Measurements from ENCODE around the gene MICAL2.

The MICAL2 gene

GRCh38 chr11:12130180-12130980, 20.0 kb downstream of the MICAL2 start:
- Mint-ChIP-seq H3K4me1 (ENCODE audit: low read depth in 2 of 2) (peaks cover 28 to 33% of the 10 kb centered on the region in 2 donors), H3K4me3 (no peak overlapping the region), H3K36me3 (ENCODE audit: insufficient read depth) (no peaks in the 10 kb centered on the region), H3K27me3 (no peaks in the 10 kb centered on the region), H3K9me3 (no peaks in the 10 kb centered on the region), H3K27ac (peak overlapping the region; percentile 12 to 59)
- DNase-seq (no peak), ATAC-seq (replicated peaks) (no peak)

GRCh38 chr11:12131943-12132789, 21.8 kb downstream of the MICAL2 start:
- Mint-ChIP-seq H3K36me3 (ENCODE audit: insufficient read depth) (no peaks in the 10 kb centered on the region), H3K27me3 (no peaks in the 10 kb centered on the region), H3K4me1 (ENCODE audit: low read depth in 2 of 2) (peaks cover 21 to 22% of the 10 kb centered on the region in 2 donors), H3K4me3 (no peak overlapping the region), H3K9me3 (no peaks in the 10 kb centered on the region), H3K27ac (peak overlapping the region in 1 of 2 donors; percentile 15)
- DNase-seq = no peak
- ATAC-seq (replicated peaks) = no peak

GRCh38 chr11:12132790-12133145, 22.4 kb downstream of the MICAL2 start:
- DNase-seq (no peak), ATAC-seq (replicated peaks) (no peak)
- Mint-ChIP-seq H3K36me3 (ENCODE audit: insufficient read depth) (no peaks in the 10 kb centered on the region), H3K9me3 (no peaks in the 10 kb centered on the region), H3K4me1 (ENCODE audit: low read depth in 2 of 2) (peaks cover 15 to 18% of the 10 kb centered on the region in 2 donors), H3K27me3 (no peaks in the 10 kb centered on the region), H3K4me3 (no peak overlapping the region), H3K27ac (peak overlapping the region in 1 of 2 donors; percentile 15)

GRCh38 chr11:12133547-12134235, 23.3 kb downstream of the MICAL2 start:
- Mint-ChIP-seq H3K4me1 (ENCODE audit: low read depth in 2 of 2) (peaks cover 12 to 13% of the 10 kb centered on the region in 2 donors), H3K27me3 (no peaks in the 10 kb centered on the region), H3K27ac (peak overlapping the region in 1 of 2 donors; percentile 15), H3K4me3 (no peak overlapping the region), H3K9me3 (no peaks in the 10 kb centered on the region), H3K36me3 (ENCODE audit: insufficient read depth) (no peaks in the 10 kb centered on the region)
- DNase-seq (no peak), ATAC-seq (replicated peaks) (no peak)

GRCh38 chr11:12134236-12134585, 23.8 kb downstream of the MICAL2 start:
- H3K4me1 Mint-ChIP-seq (ENCODE audit: low read depth in 2 of 2) = peaks cover 12 to 13% of the 10 kb centered on the region in 2 donors

GRCh38 chr11:12135185-12135584, 24.8 kb downstream of the MICAL2 start:
- ATAC-seq (replicated peaks) = no peak
- H3K36me3 Mint-ChIP-seq (ENCODE audit: insufficient read depth) = peaks cover 3% of the 10 kb centered on the region
- no peak overlapping the region for H3K4me3 Mint-ChIP-seq
- no peak overlapping the region for H3K27ac Mint-ChIP-seq
- no peaks in the 10 kb centered on the region for H3K27me3 Mint-ChIP-seq
- no peak for DNase-seq
- no peaks in the 10 kb centered on the region for H3K9me3 Mint-ChIP-seq
- H3K4me1 Mint-ChIP-seq (ENCODE audit: low read depth in 2 of 2) = peaks cover 13 to 17% of the 10 kb centered on the region in 2 donors

More at GRCh38 chr11:12134236-12134585, 23.8 kb downstream of the MICAL2 start:
- no peak overlapping the region for H3K4me3 Mint-ChIP-seq
- H3K27ac Mint-ChIP-seq = peak overlapping the region in 1 of 2 donors; percentile 69
- peaks cover 3% of the 10 kb centered on the region for H3K36me3 Mint-ChIP-seq (ENCODE audit: insufficient read depth)
- DNase-seq = no peak
- H3K27me3 Mint-ChIP-seq = no peaks in the 10 kb centered on the region
- no peaks in the 10 kb centered on the region for H3K9me3 Mint-ChIP-seq
- ATAC-seq (replicated peaks) = no peak

- no peak for ATAC-seq (replicated peaks)
- Mint-ChIP-seq H3K27me3 (no peaks in the 10 kb centered on the region), H3K27ac (no peak overlapping the region)
Observed at GRCh38 chr11:12137005-12137690, 26.8 kb downstream of the MICAL2 start.

GRCh38 chr11:12137938-12138731, 27.7 kb downstream of the MICAL2 start:
- H3K27ac Mint-ChIP-seq = no peak overlapping the region
- no peak for ATAC-seq (replicated peaks)
- no peaks in the 10 kb centered on the region for H3K27me3 Mint-ChIP-seq
- DNase-seq = no peak
- H3K36me3 Mint-ChIP-seq (ENCODE audit: insufficient read depth) = peaks cover 3% of the 10 kb centered on the region
- peaks cover 18 to 26% of the 10 kb centered on the region in 2 donors for H3K4me1 Mint-ChIP-seq (ENCODE audit: low read depth in 2 of 2)
- no peak overlapping the region for H3K4me3 Mint-ChIP-seq
- no peaks in the 10 kb centered on the region for H3K9me3 Mint-ChIP-seq

More at GRCh38 chr11:12137005-12137690, 26.8 kb downstream of the MICAL2 start:
- no peaks in the 10 kb centered on the region for H3K9me3 Mint-ChIP-seq
- no peak for DNase-seq
- peaks cover 3% of the 10 kb centered on the region for H3K36me3 Mint-ChIP-seq (ENCODE audit: insufficient read depth)
- no peak overlapping the region for H3K4me3 Mint-ChIP-seq
- peaks cover 13 to 23% of the 10 kb centered on the region in 2 donors for H3K4me1 Mint-ChIP-seq (ENCODE audit: low read depth in 2 of 2)

- ATAC-seq (replicated peaks) = no peak
- Mint-ChIP-seq H3K4me1 (ENCODE audit: low read depth in 2 of 2) (peaks cover 26% of the 10 kb centered on the region in 2 donors), H3K4me3 (no peak overlapping the region), H3K9me3 (no peaks in the 10 kb centered on the region), H3K27ac (peak overlapping the region; percentile 13 to 55), H3K36me3 (ENCODE audit: insufficient read depth) (peaks cover 3% of the 10 kb centered on the region), H3K27me3 (no peaks in the 10 kb centered on the region)
- DNase-seq = no peak
Observed at GRCh38 chr11:12139144-12139881, 28.9 kb downstream of the MICAL2 start.

GRCh38 chr11:12140186-12140793, 29.9 kb downstream of the MICAL2 start:
- no peak for ATAC-seq (replicated peaks)
- H3K4me3 Mint-ChIP-seq = no peak overlapping the region
- peaks cover 24 to 26% of the 10 kb centered on the region in 2 donors for H3K4me1 Mint-ChIP-seq (ENCODE audit: low read depth in 2 of 2)
- no peaks in the 10 kb centered on the region for H3K27me3 Mint-ChIP-seq
- no peaks in the 10 kb centered on the region for H3K9me3 Mint-ChIP-seq
- H3K36me3 Mint-ChIP-seq (ENCODE audit: insufficient read depth) = peaks cover 3% of the 10 kb centered on the region
- DNase-seq = no peak
- H3K27ac Mint-ChIP-seq = peak overlapping the region in 1 of 2 donors; percentile 55

GRCh38 chr11:12141283-12141682, 30.9 kb downstream of the MICAL2 start:
- no peak overlapping the region for H3K4me3 Mint-ChIP-seq
- ATAC-seq (replicated peaks) (no peak), DNase-seq (no peak)
- peak overlapping the region in 1 of 2 donors; percentile 4 for H3K27ac Mint-ChIP-seq
- no peaks in the 10 kb centered on the region for H3K9me3 Mint-ChIP-seq
- H3K4me1 Mint-ChIP-seq (ENCODE audit: low read depth in 2 of 2) = peaks cover 24 to 26% of the 10 kb centered on the region in 2 donors
- H3K27me3 Mint-ChIP-seq = no peaks in the 10 kb centered on the region
- peaks cover 3% of the 10 kb centered on the region for H3K36me3 Mint-ChIP-seq (ENCODE audit: insufficient read depth)

All from effector memory CD8-positive, alpha-beta T cell (primary cell).